Activated CD8-positive, alpha-beta memory T cell treated with anti-CD3 and anti-CD28 coated beads, Interleukin-2, amount 50 U/mL, for 1 hour (primary cell): ENCODE data around the gene NT5DC4.

Experiments used
- DNase-seq: peaks from one replicate; pipeline ENCODE4 v3.0.0-alpha.2; 2020; ENCODE audit errors: extremely low read depth

The NT5DC4 gene

GRCh38 chr2:112720785-112721184, at the start of gene NT5DC4:
Gene NT5DC4, plus strand, starts transcription at chr2:112721020. Its CDS starts 60 bp downstream, at chr2:112721080.
- no peak for DNase-seq

- DNase-seq: no peak
These were observed 49.0 kb upstream of the NT5DC4 start for GRCh38 chr2:112671801-112672200.

GRCh38 chr2:112673008-112673407, 47.8 kb upstream of the NT5DC4 start:
- no peak for DNase-seq

- DNase-seq: no peak
These were observed 46.6 kb upstream of the NT5DC4 start for GRCh38 chr2:112674229-112674628.

- no peak for DNase-seq
These were observed 41.3 kb upstream of the NT5DC4 start for GRCh38 chr2:112679484-112679883.

GRCh38 chr2:112680666-112681101, 40.1 kb upstream of the NT5DC4 start:
- no peak for DNase-seq

GRCh38 chr2:112682101-112682500, 38.7 kb upstream of the NT5DC4 start:
- DNase-seq: no peak

GRCh38 chr2:112683550-112684414, 37.0 kb upstream of the NT5DC4 start:
- no peak for DNase-seq

GRCh38 chr2:112684415-112684775, 36.4 kb upstream of the NT5DC4 start:
- DNase-seq: no peak

GRCh38 chr2:112685271-112685884, 35.4 kb upstream of the NT5DC4 start:
- no peak for DNase-seq

- no peak for DNase-seq
These were observed 34.2 kb upstream of the NT5DC4 start for GRCh38 chr2:112686348-112687217.

- no peak for DNase-seq
These were observed 33.3 kb upstream of the NT5DC4 start for GRCh38 chr2:112687522-112687921.

- DNase-seq: no peak
These were observed 32.5 kb upstream of the NT5DC4 start for GRCh38 chr2:112688086-112688880.

- DNase-seq: peak; percentile 40
These were observed 29.9 kb upstream of the NT5DC4 start for GRCh38 chr2:112690853-112691401.

GRCh38 chr2:112691881-112692281, 28.9 kb upstream of the NT5DC4 start:
- no peak for DNase-seq

- DNase-seq: no peak
These were observed 28.3 kb upstream of the NT5DC4 start for GRCh38 chr2:112692495-112692911.

GRCh38 chr2:112692918-112693317, 27.9 kb upstream of the NT5DC4 start:
- DNase-seq: no peak

- no peak for DNase-seq
These were observed 27.2 kb upstream of the NT5DC4 start for GRCh38 chr2:112693596-112693995.

GRCh38 chr2:112694182-112694581, 26.6 kb upstream of the NT5DC4 start:
- no peak for DNase-seq

GRCh38 chr2:112698834-112699515, 21.8 kb upstream of the NT5DC4 start:
- no peak for DNase-seq
